ENCODE measurements around the gene PHLPP1. TPM values are rescaled to one million over a fixed set of nuclear protein-coding genes. Genes with fewer than 3 reads are reported as not detected.

The PHLPP1 gene
- total RNA-seq, 2 donors from 2014 or later: 4.6 to 5.9 TPM

DNA sequence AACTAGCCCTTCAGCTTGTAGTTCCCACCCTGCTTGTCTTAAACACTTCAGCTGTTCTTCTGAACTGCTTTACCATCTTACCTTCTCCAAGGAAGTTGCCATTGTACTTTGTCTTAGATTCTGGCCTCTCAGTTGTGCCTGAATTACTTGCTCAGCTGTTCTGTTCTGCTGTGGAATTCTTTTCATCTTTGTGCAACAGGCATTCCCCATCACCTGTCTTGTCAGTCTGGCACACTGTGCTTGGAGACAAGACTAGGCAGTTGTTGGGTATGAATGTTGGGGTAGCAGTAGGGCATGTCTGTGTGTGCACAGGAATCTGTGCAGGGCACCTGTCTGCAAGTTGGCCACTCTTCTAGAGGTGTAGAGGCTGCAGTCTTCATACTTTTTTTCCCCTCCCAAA, 38.7 kb downstream of the PHLPP1 start:
- DNase-seq (ENCODE audit: low spot score): no peak
- H3K9me3 ChIP-seq: no peaks in the 10 kb centered on the region
- H3K36me3 ChIP-seq: no peaks in the 10 kb centered on the region
- TF ChIP-seq, protein P1, sequence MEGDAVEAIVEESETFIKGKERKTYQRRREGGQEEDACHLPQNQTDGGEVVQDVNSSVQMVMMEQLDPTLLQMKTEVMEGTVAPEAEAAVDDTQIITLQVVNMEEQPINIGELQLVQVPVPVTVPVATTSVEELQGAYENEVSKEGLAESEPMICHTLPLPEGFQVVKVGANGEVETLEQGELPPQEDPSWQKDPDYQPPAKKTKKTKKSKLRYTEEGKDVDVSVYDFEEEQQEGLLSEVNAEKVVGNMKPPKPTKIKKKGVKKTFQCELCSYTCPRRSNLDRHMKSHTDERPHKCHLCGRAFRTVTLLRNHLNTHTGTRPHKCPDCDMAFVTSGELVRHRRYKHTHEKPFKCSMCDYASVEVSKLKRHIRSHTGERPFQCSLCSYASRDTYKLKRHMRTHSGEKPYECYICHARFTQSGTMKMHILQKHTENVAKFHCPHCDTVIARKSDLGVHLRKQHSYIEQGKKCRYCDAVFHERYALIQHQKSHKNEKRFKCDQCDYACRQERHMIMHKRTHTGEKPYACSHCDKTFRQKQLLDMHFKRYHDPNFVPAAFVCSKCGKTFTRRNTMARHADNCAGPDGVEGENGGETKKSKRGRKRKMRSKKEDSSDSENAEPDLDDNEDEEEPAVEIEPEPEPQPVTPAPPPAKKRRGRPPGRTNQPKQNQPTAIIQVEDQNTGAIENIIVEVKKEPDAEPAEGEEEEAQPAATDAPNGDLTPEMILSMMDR (IDR thresholded peaks at IDR 0.05): no peak
- no peak overlapping the region for H3K27ac ChIP-seq
- H3K4me3 ChIP-seq: no peak overlapping the region
- no peaks in the 10 kb centered on the region for H3K27me3 ChIP-seq
- H3K4me1 ChIP-seq: peaks cover 0 to 15% of the 10 kb centered on the region in 2 donors

DNA sequence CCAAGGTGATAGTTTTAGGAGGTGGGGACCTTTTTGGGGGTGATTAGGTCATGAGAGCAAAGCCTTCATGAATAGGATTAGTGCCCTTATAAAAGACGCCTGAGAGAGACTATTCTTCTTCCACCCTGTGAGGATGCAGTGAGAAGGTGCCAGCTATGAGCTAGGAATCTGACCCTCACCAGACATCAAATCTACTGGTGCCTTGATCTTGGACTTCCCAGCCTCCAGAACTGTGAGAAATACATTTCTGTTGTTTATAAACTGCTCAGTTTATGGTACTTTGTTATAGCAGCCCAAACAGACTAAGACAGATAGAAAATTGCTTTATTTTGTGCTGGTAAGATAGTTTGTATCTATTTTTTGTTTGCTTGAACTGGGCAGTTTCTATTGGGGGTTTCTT, 40.1 kb downstream of the PHLPP1 start:
- no peak for DNase-seq (ENCODE audit: low spot score)
- H3K27ac ChIP-seq: no peak overlapping the region
- no peaks in the 10 kb centered on the region for H3K27me3 ChIP-seq
- no peaks in the 10 kb centered on the region for H3K9me3 ChIP-seq
- peaks cover 0 to 15% of the 10 kb centered on the region in 2 donors for H3K4me1 ChIP-seq
- no peak overlapping the region for H3K4me3 ChIP-seq
- H3K36me3 ChIP-seq: no peaks in the 10 kb centered on the region
- TF ChIP-seq, protein P1 (IDR thresholded peaks at IDR 0.05): no peak

DNA sequence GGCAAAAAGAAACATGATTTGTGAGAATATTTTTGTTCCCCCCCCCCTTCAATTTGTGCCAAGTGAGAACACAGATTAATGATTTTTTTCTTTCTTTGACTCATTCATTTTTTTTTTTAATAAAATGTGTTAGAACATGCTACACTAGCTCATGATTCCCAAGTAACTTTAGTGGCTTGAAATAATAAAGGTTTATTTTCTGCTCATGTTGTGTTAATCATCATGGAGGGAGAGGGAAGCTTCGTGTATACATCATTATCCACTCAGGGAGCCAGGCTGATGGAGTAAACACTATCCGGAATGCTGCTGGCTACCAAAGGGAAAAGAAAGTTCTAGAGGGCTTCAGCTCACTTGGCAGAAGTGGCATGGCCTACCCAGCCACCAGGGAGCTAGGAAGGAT, 40.6 kb downstream of the PHLPP1 start:
- Histone ChIP-seq H3K9me3 (no peaks in the 10 kb centered on the region), H3K27me3 (no peaks in the 10 kb centered on the region), H3K36me3 (no peaks in the 10 kb centered on the region), H3K4me3 (no peak overlapping the region), H3K27ac (no peak overlapping the region), H3K4me1 (peaks cover 0 to 15% of the 10 kb centered on the region in 2 donors)
- DNase-seq (ENCODE audit: low spot score): no peak
- TF ChIP-seq, protein P1 (IDR thresholded peaks at IDR 0.05): no peak

DNA sequence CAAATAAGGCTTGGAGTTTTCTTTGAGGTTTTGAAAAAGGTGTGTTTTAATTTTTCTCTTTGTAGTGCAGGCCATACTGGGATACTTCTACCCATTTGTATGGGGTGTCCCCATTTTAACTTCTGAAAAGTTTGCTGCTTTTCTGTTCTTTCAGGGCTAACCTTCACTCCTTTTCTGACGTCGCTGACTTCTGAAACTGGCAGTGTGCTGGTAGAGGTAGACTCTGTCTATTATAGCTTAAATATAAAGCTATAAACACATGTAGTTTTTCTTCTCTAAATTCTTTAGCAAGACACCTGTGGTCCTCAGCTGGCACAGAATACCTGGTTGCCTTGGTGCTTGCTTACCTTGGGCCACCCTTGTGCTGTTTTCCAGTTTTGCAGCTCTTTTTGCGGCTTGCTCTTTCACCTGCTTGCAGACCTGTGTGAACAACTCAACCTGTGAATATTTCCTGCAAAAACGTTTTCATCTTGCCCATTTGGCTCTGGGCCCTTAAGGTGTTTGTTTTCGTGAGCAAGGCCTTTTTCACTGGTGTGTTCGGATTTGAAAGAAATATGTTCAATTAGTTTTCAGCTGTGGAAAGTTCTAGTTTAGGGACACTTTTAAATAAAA, 42.2 kb downstream of the PHLPP1 start:
- no peaks in the 10 kb centered on the region for H3K9me3 ChIP-seq
- no peaks in the 10 kb centered on the region for H3K36me3 ChIP-seq
- DNase-seq (ENCODE audit: low spot score): no peak
- no peak overlapping the region for H3K4me3 ChIP-seq
- TF ChIP-seq, protein P1 (IDR thresholded peaks at IDR 0.05): no peak
- no peak overlapping the region for H3K27ac ChIP-seq
- no peaks in the 10 kb centered on the region for H3K27me3 ChIP-seq
- no peaks in the 10 kb centered on the region for H3K4me1 ChIP-seq

DNA sequence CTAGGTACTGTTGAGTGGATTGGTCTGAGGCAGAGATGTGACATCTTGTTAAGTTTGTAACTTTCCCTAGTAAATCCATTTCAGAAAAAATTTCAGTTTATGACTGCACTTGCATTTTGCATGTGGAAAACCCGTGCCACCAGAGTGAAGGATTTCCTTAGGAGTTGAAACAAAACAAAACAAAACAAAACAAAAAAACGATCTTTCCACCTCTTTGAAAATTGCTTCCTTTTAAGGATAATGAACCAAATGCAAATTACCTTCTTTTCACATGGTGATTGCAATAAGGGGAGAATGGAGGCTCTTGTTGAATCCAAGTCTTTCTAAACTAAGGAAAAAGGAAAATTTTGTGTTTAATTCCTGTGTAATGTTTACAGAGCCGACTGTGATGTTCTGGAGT, 43.2 kb downstream of the PHLPP1 start:
- Histone ChIP-seq H3K27ac (no peak overlapping the region), H3K4me3 (no peak overlapping the region), H3K9me3 (no peaks in the 10 kb centered on the region), H3K36me3 (no peaks in the 10 kb centered on the region), H3K4me1 (no peaks in the 10 kb centered on the region), H3K27me3 (no peaks in the 10 kb centered on the region)
- no peak for DNase-seq (ENCODE audit: low spot score)
- TF ChIP-seq, protein P1 (IDR thresholded peaks at IDR 0.05): no peak

All from right atrium auricular region (tissue), 2 donors.